GM04503 (cell line): ENCODE measurements around the gene SLC26A9.
"Not testable (repeated sequence)": the region's sequence is repeated elsewhere in the genome, so short reads cannot be mapped to it uniquely, and the experiment has no call there.

Experiments used
- DNase-seq: peaks from one replicate; pipeline ENCODE4 v3.0.0-alpha.2; 2012; ENCODE audit warnings: low read depth

SLC26A9 gene

DNA sequence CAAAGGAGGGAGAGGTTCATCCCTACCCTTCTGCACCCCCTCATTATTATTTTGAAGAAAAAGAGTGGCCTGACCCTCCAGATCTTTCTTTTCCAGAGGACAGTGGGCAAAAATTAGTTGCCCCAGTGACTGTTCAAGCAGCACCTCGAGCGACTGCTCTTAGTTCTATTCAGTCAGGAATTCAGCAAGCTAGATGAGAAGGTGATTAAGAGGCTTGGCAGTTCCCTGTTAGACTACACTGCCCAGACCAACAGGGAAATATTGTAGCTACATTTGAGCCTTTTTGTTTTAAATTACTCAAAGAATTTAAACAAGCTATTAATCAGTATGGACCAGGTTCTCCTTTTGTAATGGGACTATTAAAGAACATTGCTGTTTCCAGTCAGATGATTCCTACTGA lies 51.8 kb downstream of the SLC26A9 start:
- DNase-seq, result peak; percentile 30

DNA sequence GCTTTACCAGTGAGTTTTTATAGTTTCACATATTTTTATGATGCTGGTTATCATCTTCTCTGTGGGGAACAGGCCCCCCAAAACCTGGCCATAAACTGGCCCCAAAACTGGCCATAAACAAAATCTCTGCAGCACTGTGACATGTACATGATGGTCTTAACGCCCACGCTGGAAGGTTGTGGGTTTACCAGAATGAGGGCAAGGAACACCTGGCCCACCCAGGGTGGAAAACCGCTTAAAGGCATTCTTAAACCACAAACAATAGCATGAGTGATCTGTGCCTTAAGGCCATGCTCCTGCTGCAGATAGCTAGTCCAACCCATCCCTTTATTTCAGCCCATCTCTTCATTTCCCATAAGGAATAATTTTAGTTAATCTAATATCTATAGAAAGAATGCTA lies 52.6 kb downstream of the SLC26A9 start:
- DNase-seq, result not testable (repeated sequence)

DNA sequence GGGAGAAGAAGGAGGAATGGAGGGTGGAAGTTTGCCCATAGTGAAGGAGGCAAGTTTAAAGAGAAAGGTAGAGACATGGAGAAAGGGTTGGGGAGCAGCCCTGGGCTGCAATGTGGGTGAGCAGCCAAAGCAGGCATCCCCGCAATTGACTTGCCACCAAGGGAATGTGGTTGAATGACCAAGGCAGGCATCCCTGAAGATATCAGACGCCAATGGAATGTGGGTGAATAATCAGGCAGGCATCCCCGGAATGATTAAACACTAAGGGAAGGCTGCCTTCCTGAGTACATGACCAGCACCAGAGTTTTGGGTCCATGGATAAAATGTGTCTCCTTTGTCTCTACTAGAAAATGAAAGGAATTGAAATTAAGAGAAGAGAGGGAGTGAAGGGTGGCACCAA lies 53.5 kb downstream of the SLC26A9 start:
- peak; percentile 71 for DNase-seq

DNA sequence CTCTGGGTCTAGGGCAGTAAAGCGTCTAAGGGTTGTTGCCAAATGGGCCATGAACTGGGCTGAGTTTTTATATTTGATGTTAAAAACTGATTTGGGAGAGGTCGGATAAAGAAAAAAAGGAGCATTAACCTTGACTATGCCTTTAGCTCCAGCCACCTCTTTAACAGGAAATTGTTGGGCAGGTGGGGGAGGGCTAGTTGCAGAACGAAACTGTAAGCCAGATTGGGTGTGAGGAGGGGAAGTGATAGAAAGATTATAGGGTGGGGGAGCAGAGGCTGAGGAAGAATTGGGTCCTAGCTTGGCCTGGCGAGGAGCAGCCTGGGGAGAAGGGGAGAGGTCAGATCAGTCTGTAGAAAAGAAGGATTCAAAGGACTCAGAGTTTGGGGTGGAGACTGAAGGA lies 54.2 kb downstream of the SLC26A9 start:
- DNase-seq, result not testable (repeated sequence)

DNA sequence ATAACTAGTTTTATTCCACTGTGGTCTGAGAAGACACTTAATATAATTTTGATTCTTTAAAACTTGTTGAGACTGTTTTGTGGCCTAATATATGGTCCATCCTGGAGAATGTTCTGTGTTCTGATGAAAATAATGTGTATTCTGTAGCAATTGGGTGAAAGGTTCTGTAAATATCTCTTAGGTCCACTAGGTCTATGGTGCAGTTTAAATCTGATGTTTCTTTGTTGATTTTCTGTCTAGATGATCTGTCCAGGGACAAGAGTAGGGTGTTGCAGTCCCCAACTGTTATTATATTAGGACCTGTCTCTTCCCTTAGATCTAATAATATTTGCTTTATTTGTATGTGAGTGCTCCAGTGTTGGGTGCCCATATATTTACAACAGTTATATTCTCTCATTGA lies 59.5 kb downstream of the SLC26A9 start:
- no peak for DNase-seq

DNA sequence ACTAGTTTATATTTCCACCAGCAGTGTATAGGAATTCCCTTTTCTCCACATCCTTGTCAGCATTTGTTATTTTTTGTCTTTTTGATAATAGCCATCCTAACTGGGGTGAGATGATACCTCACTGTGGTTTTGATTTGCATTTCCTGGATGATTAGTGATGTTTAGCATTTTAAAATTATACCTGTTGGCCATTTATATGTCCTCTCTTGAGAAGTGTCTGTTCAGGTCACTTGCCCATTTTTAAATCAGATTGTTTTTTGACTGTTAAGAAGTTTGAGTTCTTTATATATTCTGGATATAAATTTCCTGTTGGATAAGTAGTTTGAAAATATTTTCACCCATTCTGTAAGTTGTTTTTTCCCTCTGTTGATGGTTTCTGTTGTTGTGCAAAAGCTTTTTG lies 62.3 kb downstream of the SLC26A9 start:
- no peak for DNase-seq

DNA sequence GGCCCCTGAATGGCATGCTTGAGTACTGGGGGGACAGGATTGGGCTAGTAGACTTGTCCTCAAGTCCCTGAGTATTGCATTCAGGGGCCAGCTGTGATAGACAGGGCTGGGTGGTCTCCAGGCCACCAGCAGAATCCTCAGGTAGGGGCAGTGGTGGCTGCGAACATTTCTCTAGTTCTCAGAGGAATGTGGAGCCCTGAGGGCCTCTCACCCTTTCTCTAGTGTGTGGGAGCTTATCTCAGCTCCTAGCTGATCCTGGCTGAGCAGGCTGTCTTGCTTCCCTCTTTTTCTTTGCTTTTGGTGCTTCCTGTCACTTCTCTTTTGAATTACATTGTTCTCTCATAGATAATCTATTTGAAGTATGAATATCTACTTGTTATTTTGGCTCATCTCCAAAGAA lies 63.3 kb downstream of the SLC26A9 start:
- no peak for DNase-seq

DNA sequence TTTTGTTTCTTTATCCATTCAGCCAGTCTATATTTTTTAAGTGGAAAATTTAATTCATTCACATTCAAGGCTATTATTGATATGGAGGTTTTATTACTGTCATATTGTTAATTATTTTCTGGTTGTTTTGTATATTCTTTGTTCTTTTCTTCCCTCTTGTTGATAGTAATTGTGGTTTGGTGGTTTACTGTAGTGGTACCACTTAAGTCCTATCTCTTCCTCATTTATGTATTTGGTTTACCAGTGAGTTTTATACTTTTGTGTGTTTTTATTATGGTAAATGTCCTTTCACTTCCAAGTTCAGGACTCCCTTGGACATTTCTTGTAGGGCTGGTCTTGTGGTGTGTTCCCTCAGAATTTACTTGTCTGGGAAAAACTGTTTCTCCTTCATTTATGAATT lies 65.2 kb downstream of the SLC26A9 start:
- no peak for DNase-seq

DNA sequence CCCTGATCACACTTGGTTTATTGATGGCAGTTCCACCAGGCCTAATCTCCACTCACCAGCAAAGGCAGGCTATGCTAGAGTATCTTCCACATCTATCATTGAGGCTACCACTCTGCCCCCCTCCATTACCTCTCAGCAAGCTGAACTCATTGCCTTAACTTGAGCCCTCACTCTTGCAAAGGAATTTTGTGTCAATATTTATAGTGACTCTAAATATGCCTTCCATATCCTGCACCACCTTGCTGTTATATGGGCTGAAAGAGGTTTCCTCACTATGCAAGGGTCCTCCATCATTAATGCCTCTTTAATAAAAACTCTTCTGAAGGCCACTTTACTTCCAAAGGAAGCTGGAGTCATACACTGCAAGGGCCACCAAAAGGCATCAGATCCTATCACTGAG lies 70.1 kb downstream of the SLC26A9 start:
- DNase-seq, result not testable (repeated sequence)

DNA sequence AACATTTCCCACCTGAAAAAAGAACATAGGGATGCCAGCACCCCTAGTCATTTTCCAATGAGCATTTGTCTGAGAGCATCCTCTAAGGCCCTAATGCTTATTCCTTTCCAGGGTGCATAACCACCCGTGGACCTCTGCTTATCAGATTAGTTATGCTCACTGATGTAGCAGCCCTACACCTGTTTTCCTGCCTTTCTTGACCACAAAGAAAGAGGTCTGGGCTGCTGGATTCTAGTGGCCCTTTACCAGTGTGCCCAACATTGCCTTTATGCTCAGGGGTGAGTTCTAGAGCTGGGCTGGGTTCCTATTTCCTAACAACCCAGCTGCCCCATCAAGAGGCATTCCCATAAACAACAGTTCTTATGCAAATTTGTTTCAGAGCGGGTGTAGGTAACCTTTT lies 73.0 kb downstream of the SLC26A9 start:
- no peak for DNase-seq
